ENCODE results near the gene SDC4. TPM values are rescaled to one million over a fixed set of nuclear protein-coding genes. Genes with fewer than 3 reads are reported as not detected.
"Not testable (repeated sequence)": the region's sequence is repeated elsewhere in the genome, so short reads cannot be mapped to it uniquely, and the experiment has no call there.

The SDC4 gene
- total RNA-seq, 2 donors from 2014 or later: 70.9 to 146 TPM

GRCh38 chr20:45358282-45359068 is 10.3 kb upstream of the SDC4 start:
- H3K9me3 ChIP-seq: no peaks in the 10 kb centered on the region
- intact Hi-C loops (cut with DNase I): no loop called here
- no peaks in the 10 kb centered on the region for H3K27me3 ChIP-seq
- peak overlapping the region; percentile 39 for H3K27ac ChIP-seq
- TF ChIP-seq CTCF (IDR thresholded peaks at IDR 0.05): no peak
- H3K4me3 ChIP-seq: no peak overlapping the region
- peak overlapping the region in 1 of 2 donors; percentile 48 for H3K9ac ChIP-seq (ENCODE audit: low read depth in 2 of 2, low read length in 2 of 2)
- H3K4me1 ChIP-seq: peaks cover 11% of the 10 kb centered on the region
- H3K36me3 ChIP-seq: no peaks in the 10 kb centered on the region
- no peak for DNase-seq

GRCh38 chr20:45355209-45356084 is 7.2 kb upstream of the SDC4 start:
- DNase-seq: no peak
- Histone ChIP-seq H3K9me3 (no peaks in the 10 kb centered on the region), H3K9ac (ENCODE audit: low read depth in 2 of 2, low read length in 2 of 2) (no peak overlapping the region), H3K36me3 (no peaks in the 10 kb centered on the region), H3K4me1 (peaks cover 8% of the 10 kb centered on the region), H3K27me3 (no peaks in the 10 kb centered on the region), H3K4me3 (no peak overlapping the region), H3K27ac (peak overlapping the region; percentile 16)
- intact Hi-C loops (cut with DNase I): no loop called here
- no peak for TF ChIP-seq CTCF (IDR thresholded peaks at IDR 0.05)

DNA sequence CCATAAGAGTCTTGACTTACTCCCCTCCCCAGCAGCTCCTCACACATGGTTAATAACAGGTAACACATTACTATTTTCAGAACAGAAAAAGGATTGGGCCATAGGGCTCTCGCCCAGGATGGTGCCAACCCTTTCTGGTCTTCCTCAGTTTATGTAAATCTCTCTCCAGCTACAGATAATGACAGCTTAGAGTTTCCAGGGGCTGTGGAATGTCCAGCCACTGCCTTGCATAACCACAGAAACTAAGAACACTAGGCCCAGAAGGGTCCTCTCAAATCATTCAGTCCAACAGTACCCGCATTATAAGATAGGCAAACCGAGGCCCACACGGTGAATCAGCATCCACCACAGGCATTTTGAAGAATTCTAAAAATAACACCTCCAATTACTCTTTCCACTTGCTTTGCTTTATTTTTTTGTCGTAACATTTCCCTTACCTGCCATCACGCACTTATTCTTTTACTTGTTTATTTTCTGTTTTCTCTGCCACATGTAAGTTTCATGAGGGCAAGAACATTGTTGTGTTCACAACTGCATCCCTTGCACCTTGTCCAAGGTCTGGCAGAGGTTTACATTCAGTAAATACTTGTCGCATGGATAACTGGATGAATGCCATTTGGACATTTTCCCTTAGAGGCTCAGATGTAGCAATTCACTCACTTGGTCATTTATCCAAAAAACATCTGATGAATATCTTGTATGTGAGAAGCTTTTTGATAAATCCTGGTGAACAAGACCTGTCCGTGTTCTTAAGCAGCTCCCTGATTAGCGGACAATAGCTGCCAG is 6.4 kb upstream of the SDC4 start:
- no peak for DNase-seq
- Histone ChIP-seq H3K36me3 (no peaks in the 10 kb centered on the region), H3K27me3 (no peaks in the 10 kb centered on the region), H3K27ac (peak overlapping the region; percentile 16), H3K4me1 (peaks cover 8% of the 10 kb centered on the region), H3K9me3 (no peaks in the 10 kb centered on the region), H3K9ac (ENCODE audit: low read depth in 2 of 2, low read length in 2 of 2) (no peak overlapping the region), H3K4me3 (no peak overlapping the region)
- TF ChIP-seq CTCF (IDR thresholded peaks at IDR 0.05): no peak
- intact Hi-C loops (cut with DNase I): no loop called here

GRCh38 chr20:45353746-45354145 is 5.5 kb upstream of the SDC4 start:
- peaks cover 8% of the 10 kb centered on the region for H3K4me1 ChIP-seq
- no peak overlapping the region for H3K4me3 ChIP-seq
- no peak overlapping the region for H3K9ac ChIP-seq (ENCODE audit: low read depth in 2 of 2, low read length in 2 of 2)
- intact Hi-C loops (cut with DNase I): no loop called here
- no peak for DNase-seq
- H3K27me3 ChIP-seq: no peaks in the 10 kb centered on the region
- H3K27ac ChIP-seq: no peak overlapping the region
- no peaks in the 10 kb centered on the region for H3K9me3 ChIP-seq
- H3K36me3 ChIP-seq: no peaks in the 10 kb centered on the region
- TF ChIP-seq CTCF (IDR thresholded peaks at IDR 0.05): no peak

- peaks cover 9% of the 10 kb centered on the region for H3K4me1 ChIP-seq
- H3K27ac ChIP-seq: no peak overlapping the region
- H3K27me3 ChIP-seq: no peaks in the 10 kb centered on the region
- intact Hi-C loops (cut with DNase I): no loop called here
- no peak overlapping the region for H3K9ac ChIP-seq (ENCODE audit: low read depth in 2 of 2, low read length in 2 of 2)
- no peak for TF ChIP-seq CTCF (IDR thresholded peaks at IDR 0.05)
- no peaks in the 10 kb centered on the region for H3K9me3 ChIP-seq
- no peak overlapping the region for H3K4me3 ChIP-seq
- H3K36me3 ChIP-seq: no peaks in the 10 kb centered on the region
- DNase-seq: no peak
Observed at GRCh38 chr20:45352729-45353128, 4.5 kb upstream of the SDC4 start.

DNA sequence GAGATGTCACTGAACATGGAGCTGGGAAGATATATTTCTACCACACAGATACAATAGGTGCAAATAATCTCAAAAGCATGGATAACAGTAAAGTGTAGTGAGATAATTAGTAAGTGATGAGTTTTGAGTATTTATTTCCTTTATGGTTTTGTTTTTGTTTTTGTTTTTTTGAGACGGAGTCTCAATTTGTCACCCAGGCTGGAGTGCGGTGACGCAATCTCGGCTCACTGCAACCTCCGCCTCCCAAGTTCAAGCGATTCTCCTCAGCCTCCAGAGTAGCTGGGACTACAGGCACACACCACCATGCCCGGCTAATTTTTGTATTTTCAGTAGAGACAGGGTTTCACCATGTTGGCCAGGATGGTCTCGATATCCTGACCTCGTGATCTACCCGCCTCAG is 2.6 kb upstream of the SDC4 start:
- intact Hi-C loops (cut with DNase I); H3K27ac ChIP-seq; H3K36me3 ChIP-seq; DNase-seq; H3K9me3 ChIP-seq; H3K4me3 ChIP-seq; H3K4me1 ChIP-seq; H3K9ac ChIP-seq (ENCODE audit: low read depth in 2 of 2, low read length in 2 of 2); H3K27me3 ChIP-seq: not testable (repeated sequence)

Data from colonic mucosa (tissue), 4 donors.